Erythroblast (primary cell): Measurements from ENCODE around the gene OCA2.

Source experiments
- DNase-seq, 2 experiments: peaks; one replicate each; lab custom pipeline; 2025; lab: John Stamatoyannopoulos, UW
- GATA1 ChIP-seq: IDR thresholded peaks from 2 replicates; pipeline ENCODE4 v1.6.1; 2011; ENCODE audit warnings: low read depth, mild to moderate bottlenecking, control low read depth, low read length, moderate library complexity
- POLR2A ChIP-seq: IDR thresholded peaks from 2 replicates; pipeline ENCODE4 v1.6.1; 2011; ENCODE audit warnings: mild to moderate bottlenecking, low read length

Gene OCA2

DNA sequence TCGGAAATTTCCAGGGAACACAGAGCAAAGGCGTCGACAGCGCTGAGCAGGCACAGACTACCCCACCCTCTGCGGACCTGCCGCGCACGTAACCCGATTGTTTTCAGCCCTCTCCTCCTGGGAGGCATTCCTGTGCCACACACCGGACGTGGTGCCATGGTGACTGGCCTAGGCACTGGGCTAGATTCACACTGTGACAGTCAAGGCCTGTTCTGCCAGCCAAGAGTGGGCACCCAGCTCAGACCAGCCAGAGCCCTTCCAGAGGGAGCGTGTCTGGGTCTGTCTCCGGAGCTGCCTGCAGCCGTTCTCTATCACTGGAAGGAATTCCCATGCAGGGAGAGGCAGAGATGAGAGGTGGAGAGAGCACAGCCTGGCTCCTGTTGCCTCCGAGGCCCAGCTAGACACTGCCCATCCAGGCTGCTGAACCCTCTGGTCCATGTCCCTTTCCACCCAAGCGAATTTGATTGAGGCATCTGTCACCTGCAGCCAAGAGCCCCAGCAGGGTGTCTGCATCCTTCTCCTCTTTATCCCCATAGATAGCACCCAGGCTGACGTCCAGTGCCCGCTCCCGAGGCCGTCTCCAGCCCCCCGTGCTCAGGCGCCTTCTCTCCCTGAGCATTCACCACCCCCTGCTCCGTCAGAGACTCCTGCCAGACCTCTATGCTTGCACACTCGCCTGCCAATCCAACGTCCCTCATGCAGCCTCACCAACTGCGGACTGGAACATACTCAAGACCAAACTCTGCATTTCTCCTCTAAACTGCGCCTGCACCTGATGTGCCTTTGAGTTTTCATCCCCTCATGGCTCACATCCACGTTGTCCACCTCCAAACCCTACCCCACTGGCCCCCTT lies 267.5 kb downstream of the OCA2 start:
- no peak for TF ChIP-seq POLR2A
- no peak for TF ChIP-seq GATA1
- DNase-seq = no peak

DNA sequence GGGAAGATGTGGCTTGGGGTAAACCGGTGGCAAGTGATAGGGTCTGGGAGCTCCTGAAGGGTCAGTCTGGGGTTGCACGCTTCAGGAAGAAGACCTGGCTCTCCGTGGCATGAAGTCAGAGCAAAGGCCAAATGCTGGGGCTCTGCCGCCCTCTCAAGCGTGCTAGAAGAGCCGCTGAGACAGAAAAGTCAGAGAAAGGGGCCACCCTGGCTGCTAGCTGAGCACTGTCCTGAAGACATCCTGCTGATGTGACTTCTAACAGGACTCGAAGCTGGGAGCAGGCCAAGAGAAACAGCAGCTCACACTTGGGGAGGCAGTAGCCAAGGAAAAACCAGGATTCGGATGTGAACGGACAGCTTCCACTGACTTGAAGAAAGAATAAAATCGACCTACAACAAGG lies 270.4 kb downstream of the OCA2 start:
- DNase-seq = no peak
- no peak for TF ChIP-seq POLR2A
- TF ChIP-seq GATA1 = no peak

DNA sequence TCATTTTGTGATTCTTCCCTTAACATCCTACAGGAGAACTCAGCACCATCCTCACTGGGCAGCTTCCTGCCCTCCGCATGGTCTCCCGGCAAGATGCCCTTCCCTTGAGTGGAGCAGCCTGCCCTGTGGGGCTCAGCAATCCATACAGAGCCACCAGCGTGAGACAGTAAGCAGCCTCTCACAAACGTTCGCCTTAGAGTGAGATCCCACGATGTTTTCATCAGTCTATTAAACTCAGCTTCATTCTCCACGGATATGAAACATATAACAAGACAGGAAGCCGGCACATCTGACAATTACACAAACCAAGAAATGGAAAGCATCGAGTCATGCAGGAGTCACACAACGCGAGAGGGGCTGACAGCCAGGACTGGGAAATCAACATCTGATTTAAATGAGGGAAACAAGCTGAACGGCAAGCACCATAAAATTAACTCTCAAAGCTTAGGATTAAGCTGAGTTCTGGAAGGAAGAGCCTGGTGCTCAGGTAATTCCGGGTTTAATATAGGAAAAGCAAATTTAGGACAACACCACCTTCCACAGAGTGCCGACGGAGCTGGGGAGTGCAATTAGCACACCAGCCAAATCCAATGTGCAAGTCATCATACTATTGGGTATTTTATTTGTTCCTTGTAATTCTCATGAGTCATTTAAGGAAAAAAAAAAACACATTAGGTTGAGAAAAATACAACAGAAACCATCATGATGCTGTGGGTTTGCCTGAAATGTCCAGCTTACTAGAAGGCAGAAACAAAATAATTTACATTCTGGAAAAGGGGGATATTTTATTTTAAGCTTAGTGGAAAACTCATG lies 272.0 kb downstream of the OCA2 start:
- TF ChIP-seq GATA1 = no peak
- TF ChIP-seq POLR2A = no peak
- DNase-seq = no peak

DNA sequence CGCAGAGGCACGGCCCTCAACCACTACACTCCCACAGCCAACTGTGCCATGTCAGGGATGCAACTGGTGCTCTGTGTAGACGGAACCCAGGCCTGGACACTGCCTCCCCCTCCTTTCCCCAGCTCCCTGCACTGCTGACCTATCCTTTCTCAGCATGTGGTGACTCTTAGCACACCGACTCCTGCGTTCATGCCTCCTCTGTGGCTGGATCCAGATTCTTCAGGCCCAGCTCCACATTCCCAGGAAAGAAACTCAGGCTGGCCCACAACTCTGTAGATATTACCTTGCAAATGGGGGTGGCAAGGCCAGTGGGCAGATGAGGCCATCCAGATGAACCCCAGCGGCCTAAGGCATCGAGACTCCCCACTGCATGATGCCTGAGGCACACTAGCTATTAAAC lies 272.7 kb downstream of the OCA2 start:
- TF ChIP-seq POLR2A = no peak
- TF ChIP-seq GATA1 = no peak
- no peak for DNase-seq

DNA sequence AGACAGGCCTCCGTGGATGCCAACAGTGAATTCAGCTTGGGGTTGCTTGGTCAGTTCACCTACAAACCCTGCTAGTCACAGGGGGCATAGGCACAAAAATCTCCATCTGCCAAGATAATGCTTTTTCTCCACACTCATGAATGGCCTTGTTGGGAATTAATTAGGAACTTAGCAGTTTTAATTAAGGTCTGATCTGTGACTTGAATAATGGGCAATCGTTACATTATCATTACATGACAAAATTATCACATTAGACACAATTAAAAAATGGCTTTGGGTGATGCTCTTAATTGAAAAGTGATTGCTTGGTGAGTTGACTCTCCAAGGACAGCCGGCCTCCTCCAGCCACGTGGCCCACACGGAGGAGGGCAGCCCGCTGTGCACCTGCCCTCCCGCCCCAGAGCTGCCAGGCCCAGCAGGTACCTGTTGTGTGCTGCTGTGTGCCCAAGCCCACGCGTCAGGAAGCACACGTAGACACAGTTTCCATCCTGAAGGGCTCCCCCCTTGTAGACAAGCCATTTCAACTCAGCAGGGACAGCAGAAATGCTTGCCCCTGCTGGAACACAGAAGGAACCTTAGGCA lies 274.2 kb downstream of the OCA2 start:
- TF ChIP-seq POLR2A (no peak), GATA1 (no peak)
- no peak for DNase-seq

DNA sequence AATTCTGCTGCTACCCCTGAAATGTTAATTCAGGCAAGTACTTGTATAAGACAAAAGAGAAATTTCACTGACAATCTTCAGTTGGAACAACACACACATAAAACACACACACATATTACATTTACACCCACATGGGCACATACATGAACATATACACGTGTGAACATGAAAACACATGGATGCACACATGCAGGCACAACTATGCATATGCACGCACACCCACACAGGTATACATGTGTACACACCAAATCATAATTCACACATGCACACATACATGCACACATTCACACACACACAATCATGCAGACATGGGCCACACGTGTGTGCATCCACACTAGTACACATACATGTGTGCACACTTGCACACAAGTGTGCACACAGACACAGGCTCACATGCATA lies 277.8 kb downstream of the OCA2 start:
- DNase-seq = no peak
- TF ChIP-seq GATA1 (no peak), POLR2A (no peak)

DNA sequence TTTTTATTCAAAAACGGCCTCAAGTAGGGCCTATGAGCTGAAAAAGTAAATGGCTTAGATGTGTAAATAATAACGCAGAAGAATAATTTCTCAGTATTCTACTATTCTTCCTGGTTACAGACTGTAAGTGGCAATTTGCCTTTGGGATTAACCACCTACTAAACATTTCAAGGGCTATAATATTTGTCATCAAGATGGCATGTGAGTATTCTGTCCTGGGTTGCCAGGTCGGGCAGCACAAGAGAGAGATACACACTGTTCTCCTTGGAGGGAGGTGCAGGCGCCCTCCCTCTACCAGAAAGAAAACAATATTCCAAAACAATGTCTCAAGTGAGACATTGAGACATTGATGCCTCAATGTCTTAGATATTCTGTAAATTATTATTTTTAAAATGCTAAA lies 278.4 kb downstream of the OCA2 start:
- TF ChIP-seq GATA1 (no peak), POLR2A (no peak)
- no peak for DNase-seq

DNA sequence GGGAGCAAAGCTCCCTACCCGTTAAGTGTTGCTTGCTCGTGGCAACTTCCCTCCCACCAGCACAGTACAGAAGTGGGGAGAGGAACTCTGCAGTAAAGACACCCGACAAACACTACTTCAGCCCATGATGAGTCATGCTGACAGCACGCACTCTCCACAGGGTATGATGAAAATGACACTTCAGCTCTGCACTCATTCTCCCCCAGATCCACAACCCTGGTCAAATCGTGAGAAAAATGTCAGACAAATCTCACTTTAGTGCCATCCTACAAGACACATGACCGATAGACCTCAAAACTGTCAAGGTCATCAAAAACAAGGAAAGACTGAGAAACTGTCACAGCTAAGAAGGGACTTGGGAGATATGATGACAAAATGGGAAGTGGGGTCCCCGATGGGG lies 278.9 kb downstream of the OCA2 start:
- DNase-seq = peak in 1 of 2 experiments; percentile 1
- TF ChIP-seq POLR2A (no peak), GATA1 (no peak)

DNA sequence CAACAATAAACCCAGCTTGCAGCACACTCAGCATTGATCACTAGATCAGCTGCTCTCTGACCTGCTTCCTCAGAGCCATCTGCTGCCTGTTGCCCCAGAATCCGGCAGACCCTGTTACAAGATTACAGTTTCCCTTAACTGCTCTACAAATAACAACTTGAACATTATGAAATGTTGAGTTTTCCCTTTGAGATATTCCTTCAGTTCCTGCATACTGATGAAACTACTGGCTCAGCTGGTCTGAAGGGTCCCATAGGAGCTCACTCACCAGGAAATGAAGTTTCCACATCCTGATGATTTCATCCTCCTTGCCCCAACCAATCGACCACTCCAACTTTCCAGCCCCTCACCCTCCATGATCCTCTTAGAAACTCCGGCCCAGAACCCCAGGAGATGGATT lies 281.9 kb downstream of the OCA2 start:
- no peak for DNase-seq
- TF ChIP-seq GATA1 = no peak
- no peak for TF ChIP-seq POLR2A

DNA sequence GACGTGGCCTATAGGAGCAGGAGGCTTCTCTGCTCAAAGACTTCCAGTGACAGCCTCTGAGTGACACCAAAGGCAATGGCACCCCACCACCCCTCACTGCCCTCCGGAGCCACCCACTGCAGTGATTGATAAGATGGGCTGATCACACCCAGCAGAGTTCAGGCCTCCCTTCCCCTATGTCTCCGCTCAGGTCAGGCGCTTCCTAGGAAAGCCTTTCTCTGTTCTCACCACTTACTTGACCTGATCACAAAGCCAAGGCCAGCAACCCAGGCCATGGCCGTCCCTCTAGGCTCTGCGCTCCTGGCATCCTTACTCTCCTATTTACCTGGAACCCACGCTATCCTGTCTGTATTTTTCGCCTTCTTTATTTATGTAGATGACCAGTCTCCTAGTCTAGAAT lies 282.3 kb downstream of the OCA2 start:
- no peak for DNase-seq
- TF ChIP-seq POLR2A (no peak), GATA1 (no peak)

DNA sequence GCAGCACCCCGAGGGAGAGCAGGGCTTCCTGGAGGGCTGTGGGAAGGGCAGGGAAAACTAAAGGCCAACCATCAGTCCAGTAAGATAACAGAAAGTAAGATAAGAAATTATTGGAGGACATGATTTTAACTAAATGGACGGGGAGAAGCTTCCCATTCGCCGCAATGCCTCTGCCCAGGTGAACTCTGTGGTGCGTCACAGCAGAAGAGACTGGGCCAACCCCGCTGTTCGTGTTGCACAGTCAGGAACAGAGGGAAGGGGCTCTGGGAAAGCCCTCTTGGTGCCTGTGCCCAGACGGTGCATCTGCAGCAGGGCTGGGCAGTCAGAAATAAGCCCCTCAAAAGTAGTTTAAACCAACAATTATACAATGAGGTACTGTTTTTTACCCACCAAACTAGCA lies 284.1 kb downstream of the OCA2 start:
- TF ChIP-seq POLR2A (no peak), GATA1 (no peak)
- no peak for DNase-seq

DNA sequence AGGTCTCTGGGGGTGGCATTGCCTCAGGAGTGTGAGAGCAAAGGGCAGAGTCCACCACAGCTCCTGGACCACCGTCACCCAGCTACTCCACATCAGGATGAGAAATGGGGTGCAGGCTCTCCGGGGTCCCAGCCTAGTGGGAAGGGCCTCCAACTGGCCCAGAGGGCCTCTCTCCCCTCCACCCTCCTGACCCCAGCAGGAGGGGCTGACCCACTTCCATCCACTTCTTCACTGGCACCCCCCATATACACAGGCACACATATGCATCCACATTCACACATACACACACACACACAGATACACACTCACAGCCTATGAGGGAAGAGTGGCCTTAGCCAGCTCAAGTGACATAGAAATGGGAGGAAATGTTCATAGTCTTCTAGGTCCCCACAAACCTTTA lies 286.0 kb downstream of the OCA2 start:
- TF ChIP-seq GATA1 (no peak), POLR2A (no peak)
- DNase-seq = no peak

DNA sequence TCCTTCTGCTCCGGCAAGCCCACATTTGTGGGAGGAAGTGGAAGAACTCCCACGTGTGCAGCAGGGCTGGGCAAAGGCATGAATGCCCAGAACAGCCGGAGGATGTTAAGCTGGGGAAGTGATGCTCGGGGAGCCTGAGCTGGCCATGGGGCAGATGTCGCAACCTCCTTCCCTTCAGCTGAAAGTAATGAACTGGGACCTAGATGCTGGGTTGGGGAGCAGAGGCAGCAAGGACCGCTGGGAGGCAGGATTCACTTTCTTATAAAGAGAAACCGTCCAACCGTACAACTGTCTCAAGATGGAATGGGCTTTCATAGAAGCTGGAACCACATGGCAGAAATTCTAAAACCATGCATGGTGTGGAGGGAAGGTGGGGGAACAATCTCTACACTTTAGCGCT lies 290.9 kb downstream of the OCA2 start:
- no peak for DNase-seq
- no peak for TF ChIP-seq POLR2A
- no peak for TF ChIP-seq GATA1

DNA sequence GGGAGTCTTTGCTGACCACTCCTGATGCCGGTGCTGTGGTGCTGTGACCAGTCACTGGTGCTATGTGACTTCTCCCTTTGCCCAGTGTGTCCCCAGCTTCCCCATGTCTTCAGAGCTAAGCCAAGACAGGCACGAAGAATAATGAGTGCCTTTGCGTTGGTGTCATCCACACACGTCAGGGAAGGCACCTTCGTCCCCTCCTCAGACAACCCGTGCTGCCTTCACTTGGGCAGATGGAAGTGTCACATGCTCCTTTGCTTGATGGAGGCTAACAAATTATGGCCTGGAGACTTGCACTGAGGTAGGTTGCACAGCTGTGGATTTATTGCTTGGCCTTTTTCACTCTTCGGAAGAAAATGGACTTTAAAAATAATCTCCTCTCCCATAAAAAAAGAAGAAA lies 291.8 kb downstream of the OCA2 start:
- TF ChIP-seq POLR2A = no peak
- TF ChIP-seq GATA1 = no peak
- no peak for DNase-seq

DNA sequence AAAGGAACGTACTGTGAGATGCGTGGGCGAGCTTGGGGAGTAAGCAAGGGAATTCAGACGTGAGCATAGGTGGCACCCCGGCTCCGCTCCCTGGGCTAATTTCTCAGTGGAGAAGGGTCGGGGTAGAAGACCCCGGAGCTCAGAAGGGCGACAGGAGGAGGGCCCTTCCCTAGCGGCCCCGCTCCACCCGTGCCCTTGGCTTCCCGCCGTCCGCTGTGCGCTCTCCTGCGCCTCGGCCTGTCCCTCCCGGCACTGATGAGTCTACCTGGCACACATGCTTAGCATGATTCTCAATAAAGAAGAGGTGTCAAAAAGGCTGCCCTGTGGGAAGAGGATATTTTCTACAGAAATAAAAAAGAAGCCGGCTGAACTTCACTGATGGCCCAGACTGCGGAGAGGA lies 292.7 kb downstream of the OCA2 start:
- no peak for TF ChIP-seq GATA1
- TF ChIP-seq POLR2A = no peak

More for the DNA sequence above, 292.7 kb downstream of the OCA2 start:
- no peak for DNase-seq
